OCI-M2 (cell line): Measurements from ENCODE around the gene PLA2G4F.
"Not testable (repeated sequence)": the region's sequence is repeated elsewhere in the genome, so short reads cannot be mapped to it uniquely, and the experiment has no call there.

ENCODE experiments used
- DNase-seq: peaks from one replicate; lab custom pipeline; 2025; ENCODE audit not compliant: unreplicated experiment; lab: John Stamatoyannopoulos, UW

Gene PLA2G4F

DNA sequence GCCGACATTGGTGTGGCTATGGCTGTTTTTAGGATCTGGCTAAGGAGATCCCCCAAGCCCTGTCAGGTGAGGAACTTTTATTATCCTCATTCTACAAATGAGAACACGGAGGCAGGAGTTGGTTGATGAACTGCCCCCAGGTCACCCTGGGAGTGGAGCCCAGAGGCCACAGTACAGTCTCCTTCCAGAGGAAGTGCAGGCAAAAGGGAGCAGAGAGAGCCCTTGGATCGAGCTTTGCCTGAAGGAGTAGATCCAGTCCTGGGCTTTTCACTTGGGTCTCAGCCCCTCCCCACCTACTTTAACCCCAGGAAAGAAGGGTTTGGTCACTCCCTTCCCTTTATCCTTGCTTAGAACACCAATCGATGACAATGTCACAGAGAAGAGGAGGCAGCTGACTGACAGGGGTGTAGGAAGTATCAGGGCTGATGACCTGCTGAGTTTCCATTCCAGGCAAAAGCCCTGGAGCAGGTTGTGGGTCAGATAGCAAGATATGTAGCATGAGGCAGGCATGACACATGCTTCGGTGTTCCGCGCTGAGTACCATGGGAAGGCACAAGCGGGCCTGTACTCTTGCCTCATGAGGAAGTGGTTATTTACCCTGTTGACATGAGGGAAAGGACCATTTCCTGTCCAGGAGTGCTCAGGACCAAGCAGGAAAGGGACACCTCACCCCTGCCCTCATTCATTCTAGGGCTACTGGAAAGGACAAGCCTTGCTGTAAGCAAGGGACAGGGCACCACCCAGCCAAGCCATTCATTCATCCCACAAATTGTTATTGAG is 56.2 kb downstream of the PLA2G4F start:
- no peak for DNase-seq

DNA sequence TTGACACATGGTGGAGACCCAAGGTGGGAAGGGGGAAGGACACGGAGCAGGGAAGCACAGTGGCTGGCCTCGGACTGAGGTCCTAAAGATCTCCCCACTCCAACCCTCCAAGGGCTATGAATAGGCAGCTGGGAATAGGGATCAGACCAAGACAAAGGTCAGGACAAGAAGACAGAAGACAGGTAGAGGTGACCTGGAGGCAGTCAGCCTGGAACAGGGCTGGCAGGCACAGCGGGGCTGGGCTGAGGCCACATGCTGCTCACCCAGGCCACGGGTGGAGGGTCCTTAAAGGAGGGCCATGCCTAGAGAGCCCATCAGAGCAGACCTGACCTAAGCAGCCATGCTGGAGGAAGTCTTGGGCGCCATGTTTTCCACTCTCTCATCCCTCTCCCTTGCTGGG is 59.4 kb downstream of the PLA2G4F start:
- no peak for DNase-seq

DNA sequence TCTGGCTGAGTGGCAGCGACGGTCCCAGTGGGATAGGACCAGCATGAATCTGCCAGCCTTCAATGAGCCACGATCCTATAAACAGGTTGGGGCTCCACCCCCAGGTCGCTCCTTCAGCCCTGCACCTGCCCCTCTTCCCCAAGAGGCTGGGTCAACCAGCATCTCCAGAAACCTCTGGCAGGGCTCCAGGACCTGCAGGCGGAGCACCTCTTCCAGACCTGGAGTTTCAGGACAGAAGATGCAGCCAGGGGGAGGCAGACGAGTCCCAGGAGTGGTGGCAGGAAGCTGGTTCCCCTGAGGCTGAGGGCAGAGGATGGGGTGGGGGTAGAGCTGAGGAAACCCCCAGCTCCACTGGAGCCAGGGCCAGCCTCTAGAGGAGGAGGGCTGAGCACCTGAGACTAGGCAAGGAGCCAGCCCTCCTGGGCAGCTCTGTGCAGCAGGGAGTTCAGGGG is 61.9 kb downstream of the PLA2G4F start, which contains the start of gene PLA2G4D:
TSS of gene PLA2G4D (minus strand) at position 51 of the 452 bp plus-strand sequence. CDS start 103 bp downstream, outside the sequence.
- no peak for DNase-seq

DNA sequence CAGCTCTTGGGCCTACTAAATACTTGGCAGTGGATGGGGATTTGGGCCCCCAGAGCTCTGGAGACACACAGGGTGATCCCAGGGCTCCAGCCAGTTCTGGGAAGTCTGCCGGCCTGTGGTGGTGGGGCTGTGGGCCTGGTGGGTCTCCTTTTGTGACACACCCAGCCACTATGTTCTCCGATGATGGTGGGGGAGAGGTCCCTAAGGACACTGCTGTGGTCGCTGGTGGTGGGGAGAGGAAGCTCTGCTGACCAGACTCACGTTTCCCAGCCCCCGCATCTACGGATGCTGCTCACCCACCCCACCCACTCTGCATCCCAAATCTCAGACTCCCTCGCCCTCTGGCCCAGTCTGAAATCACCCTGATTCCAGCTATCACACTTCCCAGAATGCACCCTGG is 62.5 kb downstream of the PLA2G4F start:
- DNase-seq, result no peak

DNA sequence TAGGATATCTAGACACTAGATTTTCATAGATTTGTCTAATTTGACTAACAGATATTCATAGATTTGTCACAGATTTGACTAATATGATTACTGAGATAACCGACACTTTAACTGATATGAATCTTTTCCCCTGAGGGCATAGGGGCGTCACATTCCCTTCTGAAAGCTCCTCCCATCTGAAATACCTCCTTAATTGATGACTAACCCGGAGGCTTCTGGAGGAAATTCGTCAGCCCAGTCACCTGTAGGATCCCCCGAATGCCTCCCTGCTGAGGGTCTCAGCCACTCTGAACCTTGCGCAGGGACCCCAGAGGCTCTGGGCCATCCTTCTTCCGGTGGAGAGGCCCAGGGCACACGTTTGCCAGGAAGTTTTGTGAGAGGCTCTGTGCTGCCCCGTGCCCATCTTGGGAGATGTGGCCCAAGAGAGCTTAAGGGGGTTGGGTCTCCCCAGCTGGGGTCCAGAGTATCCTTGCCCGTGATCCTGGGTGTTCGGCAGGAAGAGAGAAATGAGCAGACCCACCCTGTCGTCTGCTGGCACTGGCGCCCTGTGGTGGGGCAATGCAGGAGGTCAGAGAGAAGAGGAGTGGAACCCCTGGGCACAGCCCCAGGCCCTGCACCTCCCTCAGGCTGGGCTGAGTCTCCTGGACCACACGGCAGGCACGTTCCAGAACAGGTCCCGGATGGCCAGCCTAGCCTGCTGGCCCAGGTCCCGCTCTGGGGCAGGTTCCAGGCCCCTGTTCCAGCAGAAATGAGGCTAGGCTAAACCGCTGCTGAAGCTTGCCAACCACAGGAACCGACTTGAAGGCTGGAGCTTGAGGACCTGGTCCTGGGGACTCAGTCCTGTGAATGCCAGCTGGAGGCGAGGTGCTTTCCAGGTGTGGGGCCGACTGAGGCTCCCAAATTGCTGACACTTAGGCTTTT is 63.8 kb downstream of the PLA2G4F start:
- no peak for DNase-seq

DNA sequence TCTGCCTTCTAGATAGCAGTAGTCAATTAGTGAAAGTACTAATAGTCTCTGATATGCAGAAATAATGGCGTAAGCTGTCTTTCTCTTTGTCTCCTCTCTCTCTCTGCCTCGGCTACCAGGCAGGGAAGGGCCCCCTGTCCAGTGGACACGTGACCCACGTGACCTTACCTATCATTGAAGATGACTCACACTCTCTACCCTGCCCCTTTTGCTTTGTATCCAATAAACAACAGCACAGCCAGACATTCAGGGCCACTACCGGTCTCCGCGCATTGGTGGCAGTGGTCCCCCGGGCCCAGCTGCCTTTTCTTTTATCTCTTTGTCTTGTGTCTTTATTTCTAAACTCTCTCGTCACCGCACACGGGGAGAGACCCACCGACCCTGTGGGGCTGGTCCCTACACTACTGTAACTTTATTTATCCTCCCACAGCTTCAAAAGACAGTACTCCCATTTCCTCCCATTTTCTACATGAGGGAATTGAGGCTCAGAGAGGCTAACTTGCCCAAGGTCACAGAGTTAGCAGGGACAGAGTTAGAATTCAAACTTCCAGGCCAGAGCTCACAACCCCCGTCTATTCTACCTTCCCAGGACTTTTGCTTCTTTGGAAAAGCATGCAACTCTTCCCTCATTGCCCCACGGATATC is 64.6 kb downstream of the PLA2G4F start:
- not testable (repeated sequence) for DNase-seq

DNA sequence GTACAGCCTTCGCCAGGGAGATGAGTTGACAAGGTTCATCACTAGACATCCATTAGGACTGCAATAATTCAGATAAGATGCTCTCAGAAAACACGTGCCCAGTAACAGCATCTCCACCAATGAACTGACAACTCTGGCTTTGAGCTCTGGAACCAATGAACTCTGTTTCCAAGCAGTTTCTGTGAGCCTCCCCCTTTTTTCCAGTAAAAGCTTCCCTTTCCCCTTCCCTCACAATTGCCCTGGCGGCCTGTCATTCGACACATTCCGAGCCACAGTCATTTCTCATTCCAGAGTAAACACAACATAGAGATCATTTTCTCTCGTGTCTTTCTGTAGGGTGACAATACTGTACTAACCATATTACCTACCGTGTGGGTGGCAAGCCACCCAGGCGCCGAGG is 65.7 kb downstream of the PLA2G4F start:
- DNase-seq, result no peak

DNA sequence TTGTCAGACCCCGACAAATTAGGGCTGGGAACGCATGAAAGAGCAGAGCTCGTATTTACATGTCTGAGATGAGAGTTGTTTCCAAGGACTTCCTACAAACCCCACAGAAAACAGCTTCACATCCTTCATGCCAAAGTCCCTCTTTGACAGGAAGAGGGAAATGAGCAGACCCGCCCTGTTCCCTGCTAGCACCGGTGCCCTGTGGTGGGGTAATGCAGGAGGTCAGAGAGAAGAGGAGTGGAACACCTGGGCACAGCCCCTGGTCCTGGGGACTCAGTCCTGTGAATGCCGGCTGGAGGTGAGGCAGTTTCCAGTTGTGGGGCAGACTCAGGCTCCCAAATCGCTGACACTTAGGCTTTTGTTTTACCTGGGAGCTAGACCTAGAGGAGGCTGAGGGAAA is 66.1 kb downstream of the PLA2G4F start:
- no peak for DNase-seq

DNA sequence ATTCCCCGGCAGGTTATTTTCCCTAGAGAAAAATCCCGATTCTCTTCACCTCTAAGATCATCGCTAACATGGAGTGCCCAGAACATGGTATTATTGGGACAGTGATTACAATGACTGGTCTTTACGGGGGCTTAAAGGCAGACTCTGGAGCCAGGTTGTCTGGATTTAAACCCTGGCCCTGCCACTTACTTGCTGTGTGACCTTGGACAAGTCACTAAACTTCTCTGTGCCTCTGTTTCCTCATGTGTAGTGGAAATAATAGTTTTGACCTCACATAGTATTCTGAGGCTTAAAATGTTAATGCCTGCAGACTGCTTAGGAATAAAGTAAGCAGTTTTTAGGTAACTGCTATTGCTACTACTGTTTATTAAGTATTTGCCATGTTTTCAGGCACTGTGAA is 66.5 kb downstream of the PLA2G4F start:
- no peak for DNase-seq
